ENCODE results near the gene EGLN2. TPM values are rescaled to one million over a fixed set of nuclear protein-coding genes. Genes with fewer than 3 reads are reported as not detected.
A peak's percentile ranks its signal among the peaks of the same experiment; 100 is the strongest.
"Not testable (repeated sequence)": the region's sequence is repeated elsewhere in the genome, so short reads cannot be mapped to it uniquely, and the experiment has no call there.

EGLN2 gene
- total RNA-seq, 1 donor from 2014 or later = 42.2 TPM

DNA sequence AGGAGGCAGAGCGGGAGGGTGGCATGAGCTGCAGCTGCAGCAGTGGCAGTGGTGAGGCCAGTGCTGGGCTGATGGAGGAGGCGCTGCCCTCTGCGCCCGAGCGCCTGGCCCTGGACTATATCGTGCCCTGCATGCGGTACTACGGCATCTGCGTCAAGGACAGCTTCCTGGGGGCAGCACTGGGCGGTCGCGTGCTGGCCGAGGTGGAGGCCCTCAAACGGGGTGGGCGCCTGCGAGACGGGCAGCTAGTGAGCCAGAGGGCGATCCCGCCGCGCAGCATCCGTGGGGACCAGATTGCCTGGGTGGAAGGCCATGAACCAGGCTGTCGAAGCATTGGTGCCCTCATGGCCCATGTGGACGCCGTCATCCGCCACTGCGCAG lies 2.0 kb downstream of the EGLN2 start:
- DNase-seq (ENCODE audit: low spot score) (no peak), ATAC-seq (no peak)

DNA sequence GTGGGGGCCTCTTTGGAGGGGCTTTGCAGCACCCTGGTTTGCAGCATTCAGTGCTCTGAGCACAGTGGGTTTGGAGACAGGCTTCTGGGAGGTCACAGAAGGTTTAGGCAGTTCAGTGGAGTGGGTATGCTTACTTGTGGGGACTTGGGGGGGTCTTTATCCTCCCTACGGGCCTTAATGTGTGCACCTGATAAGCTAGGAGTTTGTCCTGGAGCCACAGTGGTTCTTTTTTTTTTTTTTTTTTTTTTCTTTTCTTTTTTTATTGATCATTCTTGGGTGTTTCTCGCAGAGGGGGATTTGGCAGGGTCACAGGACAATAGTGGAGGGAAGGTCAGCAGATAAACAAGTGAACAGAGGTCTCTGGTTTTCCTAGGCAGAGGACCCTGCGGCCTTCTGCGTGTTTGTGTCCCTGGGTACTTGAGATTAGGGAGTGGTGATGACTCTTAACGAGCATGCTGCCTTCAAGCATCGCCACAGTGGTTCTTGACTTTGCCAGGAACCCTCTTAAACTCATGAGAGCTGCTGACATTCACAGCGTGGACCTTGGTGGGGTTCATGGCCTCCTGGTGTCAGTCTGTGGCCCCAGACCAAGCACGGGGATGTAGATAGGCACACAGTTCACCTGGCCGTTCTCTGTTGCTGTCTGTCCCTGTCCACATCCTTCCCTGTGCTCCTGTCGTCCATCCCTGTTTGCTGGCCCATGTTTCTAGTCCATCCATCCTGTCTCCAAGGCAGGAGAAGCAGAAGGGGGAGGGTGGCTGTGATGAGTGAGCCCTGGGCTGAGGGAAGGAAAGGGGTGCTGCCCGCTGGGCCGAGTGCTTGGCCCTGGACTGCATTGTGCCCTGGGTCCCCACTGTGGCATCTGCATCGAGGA lies 2.7 kb downstream of the EGLN2 start:
- ATAC-seq (no peak), DNase-seq (ENCODE audit: low spot score) (no peak)

DNA sequence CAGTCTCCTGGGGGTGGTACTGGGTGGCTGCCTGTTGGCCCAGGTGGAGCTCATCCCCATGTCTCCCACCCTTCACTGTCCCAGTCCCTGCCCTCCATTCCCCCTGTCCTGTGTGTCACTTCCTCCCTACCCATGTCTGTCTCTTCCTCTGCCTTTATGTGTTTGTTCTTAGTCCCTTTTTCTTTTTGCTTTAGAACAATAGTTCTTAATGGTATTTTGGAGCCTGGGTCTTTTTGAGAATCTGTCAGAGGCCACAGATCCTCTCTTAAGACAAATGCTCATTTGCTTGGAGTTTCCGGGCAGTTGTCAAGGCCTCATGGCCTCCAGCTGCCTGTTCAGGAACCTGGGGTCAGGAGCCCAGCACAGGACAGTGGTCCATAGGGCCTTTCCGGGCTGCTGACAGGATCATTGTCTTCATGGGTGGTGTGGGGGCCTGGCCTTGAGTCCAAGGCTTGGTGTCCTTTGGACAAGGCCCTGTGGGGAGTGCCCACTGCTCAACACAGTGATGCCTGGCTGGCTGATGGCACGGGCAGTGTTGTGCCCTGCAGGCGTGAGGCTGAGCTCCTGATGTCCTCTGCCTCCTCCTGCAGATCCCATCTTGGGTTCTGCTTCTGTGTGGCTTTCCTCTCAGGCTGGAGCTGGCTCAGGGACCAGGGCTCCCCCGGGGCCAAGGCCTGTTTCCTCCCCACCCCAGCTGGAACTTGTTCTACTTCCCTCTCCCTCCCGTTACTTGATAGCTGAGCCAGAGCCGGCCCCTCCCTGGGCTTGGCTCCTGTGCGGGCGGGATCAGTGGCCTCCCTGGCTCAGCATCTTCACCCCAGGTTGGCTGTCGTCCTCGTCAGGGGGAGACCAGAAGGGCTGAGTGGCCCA lies 3.5 kb downstream of the EGLN2 start:
- DNase-seq (ENCODE audit: low spot score) (no peak), ATAC-seq (no peak)

DNA sequence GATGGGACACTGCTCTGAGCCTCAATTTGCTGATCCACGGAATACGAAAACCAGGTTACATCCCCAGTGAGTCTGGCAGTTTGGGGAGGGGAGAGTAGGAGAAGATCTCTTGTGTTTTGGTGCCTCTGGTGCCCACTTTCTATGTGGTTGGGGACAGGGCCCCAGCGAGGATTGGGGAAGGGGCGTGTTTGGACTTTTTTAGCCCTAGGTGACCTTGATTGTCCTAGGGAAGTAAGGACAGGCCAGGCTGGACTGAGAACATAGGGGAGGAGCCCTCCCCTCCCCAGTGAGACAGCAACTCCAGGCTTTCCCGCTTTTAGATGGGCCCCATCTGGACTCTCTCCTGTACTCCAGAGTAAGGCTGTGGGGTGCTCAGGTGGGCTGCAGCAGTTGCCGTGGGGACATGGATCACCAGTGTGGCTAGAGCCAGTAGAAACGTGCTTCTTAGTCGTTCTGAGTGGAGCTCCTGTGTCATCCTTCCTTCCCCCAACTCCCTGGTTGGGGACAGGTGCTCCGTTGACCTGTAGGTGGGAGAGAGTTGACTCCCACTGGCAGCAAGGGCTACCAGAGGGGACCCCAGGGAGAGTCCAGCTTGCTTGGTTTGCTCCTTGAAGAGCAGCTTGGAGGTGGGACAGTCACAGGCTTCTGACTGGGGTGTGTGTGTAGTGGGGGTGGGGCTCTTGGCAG lies 4.3 kb downstream of the EGLN2 start:
- ATAC-seq = no peak
- no peak for DNase-seq (ENCODE audit: low spot score)

DNA sequence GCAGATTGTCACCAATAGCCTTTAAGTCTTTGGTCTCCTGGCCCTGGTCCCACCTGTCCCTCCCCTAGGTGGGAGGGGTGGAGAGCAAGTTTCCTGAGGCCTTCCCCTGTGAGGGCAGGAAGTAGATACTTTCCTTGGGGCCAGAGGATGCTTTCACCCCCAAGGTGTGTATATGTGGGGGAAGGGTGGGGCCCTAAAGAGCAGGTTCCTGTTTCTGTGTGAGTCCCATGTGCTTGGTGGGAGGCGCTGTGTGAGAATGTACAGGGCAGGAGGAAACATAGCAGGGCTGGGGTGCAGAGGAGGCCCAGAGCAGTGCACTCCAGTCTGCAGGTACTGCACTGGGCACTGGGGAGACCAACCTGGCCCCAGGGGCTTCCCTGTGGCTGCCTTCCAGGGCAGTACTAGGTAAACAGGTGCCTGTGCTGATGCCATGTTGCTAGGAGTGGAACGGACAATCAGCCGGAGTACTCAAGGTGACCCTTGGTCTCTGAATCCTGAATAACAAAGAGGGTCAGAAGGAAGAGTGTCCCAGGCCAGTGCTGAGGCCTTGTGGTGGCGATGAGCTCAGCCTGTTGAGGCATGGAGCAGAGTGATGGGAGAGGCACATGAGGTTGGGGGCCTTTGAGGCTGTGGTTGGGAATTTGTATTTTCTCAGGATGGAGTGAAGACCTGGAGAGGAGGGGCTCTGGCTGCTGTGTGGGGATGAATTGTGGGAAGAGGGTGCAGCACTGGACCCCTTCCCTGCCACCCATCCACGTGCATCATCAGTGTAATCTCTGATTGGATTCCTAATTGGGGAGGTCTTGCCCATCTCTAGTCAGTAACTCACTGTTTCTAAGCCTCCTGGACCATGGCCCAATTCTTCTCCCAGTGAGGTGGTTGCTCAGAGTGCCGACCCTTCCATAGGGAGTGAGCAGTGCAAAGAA lies 5.1 kb downstream of the EGLN2 start:
- ATAC-seq (peak; percentile 20), DNase-seq (ENCODE audit: low spot score) (no peak)

DNA sequence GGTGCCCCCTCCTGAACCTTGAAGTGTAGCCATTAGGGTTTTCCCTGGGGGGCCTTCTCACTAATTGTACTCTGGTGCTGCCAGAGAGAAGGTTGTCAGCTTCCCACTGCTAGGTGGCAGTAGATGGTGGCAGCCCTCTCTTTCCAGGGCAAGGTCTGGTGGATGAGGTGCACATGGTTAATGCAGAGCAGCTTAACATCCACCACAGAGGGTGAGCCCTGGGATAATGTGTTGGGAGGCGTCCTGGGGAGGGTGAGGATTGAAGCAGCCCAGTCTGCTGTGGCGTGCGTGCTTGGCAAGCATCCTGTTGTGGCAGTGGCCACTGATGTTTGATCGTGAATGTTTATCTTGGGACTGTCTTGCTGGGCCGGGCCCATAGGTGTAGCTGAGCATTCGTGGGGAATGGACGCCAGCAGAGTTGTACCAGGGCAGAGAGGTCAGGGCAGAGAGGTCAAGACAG lies 5.8 kb downstream of the EGLN2 start:
- ATAC-seq (peak; percentile 71), DNase-seq (ENCODE audit: low spot score) (peak; percentile 90)

DNA sequence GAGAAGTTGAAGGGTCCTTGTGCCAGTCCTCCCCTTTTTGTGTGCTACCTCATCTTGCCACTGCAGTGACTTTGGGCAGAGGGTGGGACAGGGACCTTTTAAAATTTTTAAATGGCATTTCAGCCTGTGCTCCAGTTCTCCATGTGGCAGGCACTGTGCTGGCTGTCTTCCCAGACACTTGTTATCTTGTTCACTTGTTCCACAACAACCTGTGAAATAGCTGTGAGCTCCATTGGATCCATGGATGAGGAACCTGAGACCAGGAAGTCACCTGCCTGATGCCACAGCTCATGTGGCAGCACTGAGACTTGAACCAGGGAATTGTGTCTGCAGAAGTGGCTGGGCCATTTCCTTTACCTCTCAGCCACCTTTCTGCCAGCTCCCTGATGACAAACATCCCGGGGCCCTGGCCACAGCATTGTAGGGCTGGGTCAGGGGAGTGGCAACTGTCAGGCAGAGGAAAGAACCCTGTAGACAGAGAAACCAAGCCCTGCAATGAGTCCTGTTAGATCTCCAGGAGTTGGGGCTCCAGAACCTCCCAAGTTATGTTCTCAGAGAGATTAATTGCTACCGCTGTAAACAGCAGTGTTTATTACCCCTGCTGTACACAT lies 6.4 kb downstream of the EGLN2 start:
- DNase-seq (ENCODE audit: low spot score) = no peak
- ATAC-seq = peak; percentile 34

DNA sequence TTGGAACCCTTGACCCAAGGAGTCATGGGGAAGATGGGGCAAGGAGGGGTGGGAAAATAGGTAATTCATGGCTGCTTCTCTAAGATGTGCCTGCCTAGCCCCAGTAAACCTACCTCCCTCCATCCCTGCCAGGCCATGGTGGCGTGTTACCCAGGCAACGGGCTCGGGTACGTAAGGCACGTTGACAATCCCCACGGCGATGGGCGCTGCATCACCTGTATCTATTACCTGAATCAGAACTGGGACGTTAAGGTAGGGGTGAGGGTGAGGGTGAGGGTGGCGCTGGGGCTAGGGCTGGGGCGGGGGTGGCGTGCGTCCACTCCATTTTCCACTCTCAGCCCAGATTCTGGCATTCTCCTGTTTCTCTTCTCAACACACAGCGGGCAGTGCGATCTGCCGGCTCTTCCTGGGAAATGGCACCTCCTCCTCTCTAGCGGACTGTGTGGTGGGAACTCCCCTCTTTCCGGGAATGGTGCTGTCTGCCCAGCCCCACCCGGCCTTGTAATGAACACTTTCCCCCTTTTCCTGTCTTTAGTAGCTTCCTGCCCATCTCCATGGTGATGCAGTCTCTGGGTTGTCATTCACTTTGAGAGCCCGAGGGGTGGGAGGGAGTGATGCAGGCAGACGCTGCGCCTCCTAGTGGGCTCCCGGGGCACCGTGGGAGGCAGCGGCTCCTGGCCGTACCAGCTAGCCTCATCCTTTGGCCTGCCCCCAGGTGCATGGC lies 7.6 kb downstream of the EGLN2 start:
- ATAC-seq = peak; percentile 2
- DNase-seq (ENCODE audit: low spot score) = no peak

DNA sequence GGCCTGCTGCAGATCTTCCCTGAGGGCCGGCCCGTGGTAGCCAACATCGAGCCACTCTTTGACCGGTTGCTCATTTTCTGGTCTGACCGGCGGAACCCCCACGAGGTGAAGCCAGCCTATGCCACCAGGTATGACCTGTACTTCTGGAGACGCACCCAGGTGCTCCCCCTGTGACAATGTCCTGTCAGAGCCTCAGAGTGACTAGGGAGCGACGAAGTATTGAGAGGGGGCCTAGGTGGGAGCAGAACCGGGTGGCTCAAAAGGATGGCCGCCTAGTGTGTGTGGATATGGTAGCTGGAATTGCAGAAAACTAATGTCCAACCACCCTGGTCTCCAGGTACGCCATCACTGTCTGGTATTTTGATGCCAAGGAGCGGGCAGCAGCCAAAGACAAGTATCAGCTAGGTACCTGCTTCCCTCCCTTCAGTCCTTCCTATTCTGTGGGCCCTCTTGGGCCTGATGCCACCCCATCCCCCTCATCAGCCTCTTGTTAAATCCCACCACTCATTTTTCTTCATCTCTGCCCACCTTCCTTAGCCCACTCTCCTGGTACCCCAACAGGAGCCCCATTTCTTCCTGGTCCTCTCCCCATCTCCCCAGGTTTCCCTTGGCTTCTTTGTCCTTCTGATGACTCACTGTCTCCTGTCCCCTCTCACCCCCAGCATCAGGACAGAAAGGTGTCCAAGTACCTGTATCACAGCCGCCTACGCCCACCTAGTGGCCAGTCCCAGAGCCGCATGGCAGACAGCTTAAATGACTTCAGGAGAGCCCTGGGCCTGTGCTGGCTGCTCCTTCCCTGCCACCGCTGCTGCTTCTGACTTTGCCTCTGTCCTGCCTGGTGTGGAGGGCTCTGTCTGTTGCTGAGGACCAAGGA lies 8.4 kb downstream of the EGLN2 start:
- DNase-seq (ENCODE audit: low spot score) = no peak

DNA sequence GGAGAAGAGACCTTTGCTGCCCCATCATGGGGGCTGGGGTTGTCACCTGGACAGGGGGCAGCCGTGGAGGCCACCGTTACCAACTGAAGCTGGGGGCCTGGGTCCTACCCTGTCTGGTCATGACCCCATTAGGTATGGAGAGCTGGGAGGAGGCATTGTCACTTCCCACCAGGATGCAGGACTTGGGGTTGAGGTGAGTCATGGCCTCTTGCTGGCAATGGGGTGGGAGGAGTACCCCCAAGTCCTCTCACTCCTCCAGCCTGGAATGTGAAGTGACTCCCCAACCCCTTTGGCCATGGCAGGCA lies 9.0 kb downstream of the EGLN2 start:
- ATAC-seq (no peak), DNase-seq (ENCODE audit: low spot score) (no peak)

More for the DNA sequence above, 8.4 kb downstream of the EGLN2 start:
- no peak for ATAC-seq

DNA sequence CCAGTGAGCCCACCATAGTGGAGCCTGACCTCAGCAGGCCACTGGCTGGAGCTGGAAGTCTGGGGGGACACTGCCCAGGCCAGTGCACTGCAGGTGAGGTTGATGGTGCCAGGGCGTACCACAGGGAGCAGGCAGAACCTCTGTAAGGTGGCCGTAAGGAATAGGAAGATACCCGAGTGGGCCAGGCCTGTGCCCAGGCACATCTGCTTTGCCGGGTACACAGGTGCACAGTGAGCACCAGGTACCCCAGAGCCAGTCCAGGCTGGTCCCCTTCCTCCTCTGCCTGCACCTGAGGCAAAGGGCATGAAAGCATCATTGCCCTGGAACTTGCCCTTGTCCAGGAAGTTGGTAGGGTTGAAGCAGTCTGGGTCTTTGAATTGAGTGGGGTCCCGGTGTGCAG lies 9.5 kb downstream of the EGLN2 start:
- DNase-seq (ENCODE audit: low spot score) (no peak), ATAC-seq (no peak)

DNA sequence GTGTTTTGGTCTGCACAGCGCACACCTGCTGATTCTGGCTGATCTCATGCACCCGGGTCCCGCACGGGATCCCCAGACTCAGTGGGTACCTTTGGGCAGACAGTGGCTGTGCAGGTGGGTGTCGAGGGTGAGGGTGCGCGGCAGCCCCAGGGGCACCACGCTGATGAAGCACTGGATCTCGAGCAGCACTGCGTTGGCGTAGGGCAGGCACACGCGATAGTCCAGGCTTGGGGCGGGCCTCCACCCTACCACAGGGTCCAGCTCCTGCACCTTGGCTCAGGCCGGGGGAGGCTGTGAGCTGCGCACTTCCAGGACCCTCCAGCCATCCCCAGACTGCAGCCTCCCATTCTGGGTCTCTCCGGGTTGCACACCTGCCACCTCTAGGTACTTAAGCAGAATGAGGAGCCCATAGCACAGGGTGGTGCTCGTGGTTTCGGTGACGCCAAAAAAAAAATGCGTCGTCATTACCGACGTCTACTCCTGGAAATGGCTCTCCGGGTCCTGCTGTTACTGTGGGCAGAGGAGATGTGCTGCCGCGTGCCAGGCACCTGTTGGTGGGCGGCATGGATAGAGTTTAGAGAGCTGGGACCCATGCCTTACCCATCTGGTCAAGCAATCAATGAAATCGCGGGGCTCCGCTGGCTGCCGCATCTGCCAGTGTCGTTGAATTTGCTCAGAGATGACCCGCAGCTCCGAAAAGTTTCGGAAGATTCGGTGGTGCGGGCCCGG lies 10.5 kb downstream of the EGLN2 start:
- no peak for ATAC-seq
- DNase-seq (ENCODE audit: low spot score) = no peak

DNA sequence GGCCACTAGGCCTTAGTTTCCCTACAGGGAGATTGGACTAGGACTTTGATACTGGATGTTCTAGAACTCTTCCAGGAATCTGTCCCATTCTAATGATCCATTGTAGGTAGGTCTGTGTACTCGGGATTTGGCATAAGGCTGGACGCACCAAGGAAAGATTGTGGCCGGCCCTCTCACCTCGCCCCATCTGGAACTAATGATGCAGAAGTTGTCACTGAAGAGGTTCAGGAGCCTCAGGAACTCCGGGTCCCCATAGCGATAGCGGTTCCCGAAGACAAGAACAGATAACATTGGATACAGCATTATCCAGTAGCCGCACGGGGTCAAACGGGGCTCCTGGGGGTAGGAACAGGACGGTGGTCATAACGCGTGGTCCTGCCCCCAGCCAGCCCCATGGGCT lies 11.2 kb downstream of the EGLN2 start:
- no peak for ATAC-seq
- DNase-seq (ENCODE audit: low spot score) = no peak

DNA sequence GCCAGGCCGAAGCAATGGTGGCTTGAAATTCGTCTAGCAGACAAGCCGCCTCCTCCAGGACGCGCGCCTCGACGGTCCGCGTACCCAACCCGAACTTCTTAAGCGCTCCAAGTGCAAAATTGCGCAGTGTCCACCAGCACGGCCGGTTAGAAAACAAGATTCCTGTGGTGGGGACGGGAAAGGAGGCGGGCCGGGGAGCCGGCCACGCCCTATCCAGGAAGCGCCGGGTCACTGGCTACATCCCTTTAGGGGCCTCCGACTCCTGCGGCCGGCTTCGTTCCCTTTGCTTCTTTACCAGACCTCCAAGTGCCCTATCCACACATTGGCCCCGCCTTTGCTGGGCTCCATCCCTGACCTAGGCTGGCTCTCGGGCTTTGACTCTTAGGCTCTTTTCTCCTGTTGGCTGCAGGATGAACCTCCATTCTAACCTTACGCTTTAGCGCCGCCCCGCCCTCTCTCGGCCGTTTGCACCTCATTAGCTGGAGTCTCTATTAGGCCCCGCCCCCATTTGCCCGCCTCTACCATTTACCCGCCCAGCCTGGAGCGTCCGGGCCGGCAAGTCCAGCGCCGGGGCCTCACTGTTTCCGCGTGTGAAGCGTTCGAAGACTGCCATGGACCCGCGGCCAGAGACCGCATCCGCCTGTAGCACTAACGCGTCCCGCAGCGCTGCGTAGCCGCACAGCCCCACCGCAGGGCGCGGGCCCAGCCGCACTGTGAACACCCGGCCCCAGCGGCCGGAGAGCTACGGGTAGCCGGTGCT lies 11.8 kb downstream of the EGLN2 start:
- ATAC-seq = peak; percentile 83
- not testable (repeated sequence) for DNase-seq (ENCODE audit: low spot score)

DNA sequence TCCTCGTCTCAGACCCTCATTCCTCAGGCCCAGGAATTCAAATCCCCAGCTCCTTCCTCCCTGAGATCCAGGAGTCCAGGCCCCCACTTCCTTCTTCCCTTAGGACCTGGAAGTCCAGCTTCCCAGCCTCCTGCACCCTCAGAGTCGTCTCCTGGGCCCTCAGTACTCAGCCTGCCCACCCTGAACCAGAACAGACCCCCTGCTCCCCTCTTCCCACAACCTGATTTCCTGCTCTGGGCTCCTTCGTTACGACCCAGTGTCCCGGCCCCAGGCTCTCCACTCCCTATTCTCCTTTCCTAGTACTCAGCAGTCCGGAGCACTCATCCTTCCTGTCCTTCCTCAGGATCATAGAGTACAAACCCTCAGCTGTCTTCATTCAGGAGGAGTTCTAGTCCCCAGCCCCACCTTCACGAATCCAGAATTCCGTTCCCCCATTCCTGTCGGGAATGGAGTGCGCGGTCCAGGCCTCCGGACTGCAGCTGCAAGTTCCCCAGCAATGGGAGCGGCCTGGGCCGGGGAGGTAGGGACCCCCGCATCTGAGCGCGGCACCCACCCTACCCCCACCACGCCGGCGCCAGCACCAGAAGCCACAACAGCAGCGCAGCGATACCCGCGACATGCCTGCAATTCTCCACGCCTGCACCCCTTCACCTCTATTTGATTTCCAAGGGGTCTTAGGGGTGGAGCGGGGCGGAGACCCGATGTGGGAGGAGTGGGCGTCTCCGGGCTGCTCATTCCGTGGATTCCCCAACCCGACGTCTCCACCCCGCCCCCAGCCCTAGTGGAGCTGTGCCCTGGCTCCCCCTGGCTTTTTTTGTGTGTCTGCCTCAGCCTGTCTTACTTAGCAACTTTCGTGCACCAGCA lies 12.7 kb downstream of the EGLN2 start:
- ATAC-seq = no peak
- no peak for DNase-seq (ENCODE audit: low spot score)

DNA sequence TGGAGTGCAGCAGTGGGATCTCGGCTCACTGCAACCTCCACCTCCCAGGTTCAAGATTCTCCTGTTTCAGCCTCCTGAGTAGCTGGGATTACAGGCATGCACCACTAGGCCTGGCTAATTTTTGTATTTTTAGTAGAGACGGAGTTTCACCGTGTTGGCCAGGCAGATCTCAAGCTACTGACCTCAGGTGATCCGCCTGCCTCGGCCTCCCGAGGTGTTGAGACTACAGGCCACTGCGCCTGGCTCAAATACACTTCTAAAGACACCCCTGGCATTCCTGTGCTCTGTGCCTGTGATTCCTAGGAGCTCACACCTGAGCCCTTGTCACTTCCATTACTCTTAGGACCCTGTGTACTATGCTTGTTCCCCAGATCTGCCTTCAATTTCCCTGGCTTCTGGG lies 13.6 kb downstream of the EGLN2 start:
- ATAC-seq; DNase-seq (ENCODE audit: low spot score): not testable (repeated sequence)

Measured in left lobe of liver (tissue), 2 donors.